ENCODE measurements around the gene JAKMIP1.
A peak's percentile ranks its signal among the peaks of the same experiment; 100 is the strongest.

JAKMIP1 gene

GRCh38 chr4:6137027-6137746 lies 63.2 kb downstream of the JAKMIP1 start:
- Mint-ChIP-seq H3K4me3 (no peak overlapping the region), H3K9me3 (no peaks in the 10 kb centered on the region), H3K27me3 (no peaks in the 10 kb centered on the region), H3K27ac (ENCODE audit: low read depth) (no peak overlapping the region), H3K36me3 (ENCODE audit: insufficient read depth) (peaks cover 10% of the 10 kb centered on the region), H3K4me1 (peaks cover 32% of the 10 kb centered on the region)
- DNase-seq (ENCODE audit: low spot score in 2 of 2) (no peak), ATAC-seq (replicated peaks; ENCODE audit: extremely low read depth, poor library complexity, severe bottlenecking) (no peak)

GRCh38 chr4:6134612-6135220 lies 65.6 kb downstream of the JAKMIP1 start:
- H3K4me3 Mint-ChIP-seq = peak overlapping the region; percentile 37
- DNase-seq (ENCODE audit: low spot score in 2 of 2) = peak; percentile 36 to 76
- peak overlapping the region; percentile 84 for H3K27ac Mint-ChIP-seq (ENCODE audit: low read depth)

GRCh38 chr4:6132716-6133115 lies 67.6 kb downstream of the JAKMIP1 start:
- Mint-ChIP-seq H3K9me3 (no peaks in the 10 kb centered on the region), H3K4me1 (peaks cover 63% of the 10 kb centered on the region), H3K27ac (ENCODE audit: low read depth) (no peak overlapping the region), H3K27me3 (no peaks in the 10 kb centered on the region), H3K4me3 (no peak overlapping the region), H3K36me3 (ENCODE audit: insufficient read depth) (peaks cover 7% of the 10 kb centered on the region)
- ATAC-seq (replicated peaks; ENCODE audit: extremely low read depth, poor library complexity, severe bottlenecking) (no peak), DNase-seq (ENCODE audit: low spot score in 2 of 2) (no peak)

More at GRCh38 chr4:6134612-6135220, 65.6 kb downstream of the JAKMIP1 start:
- Mint-ChIP-seq H3K9me3 (no peaks in the 10 kb centered on the region), H3K4me1 (peaks cover 55% of the 10 kb centered on the region), H3K27me3 (no peaks in the 10 kb centered on the region), H3K36me3 (ENCODE audit: insufficient read depth) (peaks cover 10% of the 10 kb centered on the region)
- peak; percentile 100 for ATAC-seq (replicated peaks; ENCODE audit: extremely low read depth, poor library complexity, severe bottlenecking)

- Mint-ChIP-seq H3K4me3 (no peak overlapping the region), H3K4me1 (peaks cover 31% of the 10 kb centered on the region), H3K27ac (ENCODE audit: low read depth) (no peak overlapping the region), H3K36me3 (ENCODE audit: insufficient read depth) (peaks cover 2% of the 10 kb centered on the region), H3K27me3 (no peaks in the 10 kb centered on the region), H3K9me3 (no peaks in the 10 kb centered on the region)
- ATAC-seq (replicated peaks; ENCODE audit: extremely low read depth, poor library complexity, severe bottlenecking) = no peak
- no peak for DNase-seq (ENCODE audit: low spot score in 2 of 2)
Observed at GRCh38 chr4:6128221-6128850, 72.0 kb downstream of the JAKMIP1 start.

GRCh38 chr4:6126971-6127745 lies 73.2 kb downstream of the JAKMIP1 start:
- Mint-ChIP-seq H3K4me3 (no peak overlapping the region), H3K36me3 (ENCODE audit: insufficient read depth) (no peaks in the 10 kb centered on the region), H3K27ac (ENCODE audit: low read depth) (no peak overlapping the region), H3K9me3 (no peaks in the 10 kb centered on the region), H3K27me3 (no peaks in the 10 kb centered on the region), H3K4me1 (peaks cover 30% of the 10 kb centered on the region)
- DNase-seq (ENCODE audit: low spot score in 2 of 2) = no peak
- ATAC-seq (replicated peaks; ENCODE audit: extremely low read depth, poor library complexity, severe bottlenecking) = no peak

GRCh38 chr4:6125103-6125651 lies 75.2 kb downstream of the JAKMIP1 start:
- Mint-ChIP-seq H3K27ac (ENCODE audit: low read depth) (no peak overlapping the region), H3K27me3 (no peaks in the 10 kb centered on the region), H3K9me3 (no peaks in the 10 kb centered on the region), H3K36me3 (ENCODE audit: insufficient read depth) (no peaks in the 10 kb centered on the region), H3K4me1 (peaks cover 12% of the 10 kb centered on the region), H3K4me3 (no peak overlapping the region)
- ATAC-seq (replicated peaks; ENCODE audit: extremely low read depth, poor library complexity, severe bottlenecking) = no peak
- DNase-seq (ENCODE audit: low spot score in 2 of 2) = no peak

GRCh38 chr4:6124386-6125102 lies 75.8 kb downstream of the JAKMIP1 start:
- Mint-ChIP-seq H3K4me1 (peaks cover 9% of the 10 kb centered on the region), H3K27me3 (no peaks in the 10 kb centered on the region), H3K4me3 (no peak overlapping the region), H3K36me3 (ENCODE audit: insufficient read depth) (peaks cover 2% of the 10 kb centered on the region), H3K27ac (ENCODE audit: low read depth) (no peak overlapping the region), H3K9me3 (no peaks in the 10 kb centered on the region)
- DNase-seq (ENCODE audit: low spot score in 2 of 2) (no peak), ATAC-seq (replicated peaks; ENCODE audit: extremely low read depth, poor library complexity, severe bottlenecking) (no peak)

GRCh38 chr4:6123976-6124375 lies 76.4 kb downstream of the JAKMIP1 start:
- peaks cover 6% of the 10 kb centered on the region for H3K4me1 Mint-ChIP-seq
- DNase-seq (ENCODE audit: low spot score in 2 of 2) = no peak
- no peaks in the 10 kb centered on the region for H3K27me3 Mint-ChIP-seq
- H3K9me3 Mint-ChIP-seq = no peaks in the 10 kb centered on the region
- H3K4me3 Mint-ChIP-seq = no peak overlapping the region
- H3K36me3 Mint-ChIP-seq (ENCODE audit: insufficient read depth) = peaks cover 4% of the 10 kb centered on the region
- ATAC-seq (replicated peaks; ENCODE audit: extremely low read depth, poor library complexity, severe bottlenecking) = no peak
- H3K27ac Mint-ChIP-seq (ENCODE audit: low read depth) = no peak overlapping the region

GRCh38 chr4:6123541-6123940 lies 76.8 kb downstream of the JAKMIP1 start:
- Mint-ChIP-seq H3K27ac (ENCODE audit: low read depth) (peak overlapping the region; percentile 65), H3K4me1 (peaks cover 6% of the 10 kb centered on the region), H3K4me3 (no peak overlapping the region), H3K27me3 (no peaks in the 10 kb centered on the region), H3K36me3 (ENCODE audit: insufficient read depth) (peaks cover 4% of the 10 kb centered on the region), H3K9me3 (no peaks in the 10 kb centered on the region)
- ATAC-seq (replicated peaks; ENCODE audit: extremely low read depth, poor library complexity, severe bottlenecking) (no peak), DNase-seq (ENCODE audit: low spot score in 2 of 2) (no peak)

- no peaks in the 10 kb centered on the region for H3K9me3 Mint-ChIP-seq
- H3K4me1 Mint-ChIP-seq = peaks cover 6% of the 10 kb centered on the region
- no peaks in the 10 kb centered on the region for H3K27me3 Mint-ChIP-seq
- peaks cover 4% of the 10 kb centered on the region for H3K36me3 Mint-ChIP-seq (ENCODE audit: insufficient read depth)
- no peak overlapping the region for H3K4me3 Mint-ChIP-seq
- ATAC-seq (replicated peaks; ENCODE audit: extremely low read depth, poor library complexity, severe bottlenecking) = no peak
- peak overlapping the region; percentile 65 for H3K27ac Mint-ChIP-seq (ENCODE audit: low read depth)
- no peak for DNase-seq (ENCODE audit: low spot score in 2 of 2)
Observed at GRCh38 chr4:6123116-6123515, 77.2 kb downstream of the JAKMIP1 start.

- DNase-seq (ENCODE audit: low spot score in 2 of 2) (no peak), ATAC-seq (replicated peaks; ENCODE audit: extremely low read depth, poor library complexity, severe bottlenecking) (no peak)
- Mint-ChIP-seq H3K9me3 (no peaks in the 10 kb centered on the region), H3K4me3 (no peak overlapping the region), H3K27ac (ENCODE audit: low read depth) (no peak overlapping the region), H3K36me3 (ENCODE audit: insufficient read depth) (peaks cover 4% of the 10 kb centered on the region), H3K4me1 (peaks cover 6% of the 10 kb centered on the region), H3K27me3 (no peaks in the 10 kb centered on the region)
Observed at GRCh38 chr4:6122496-6122895, 77.9 kb downstream of the JAKMIP1 start.

GRCh38 chr4:6121941-6122340 lies 78.4 kb downstream of the JAKMIP1 start:
- Mint-ChIP-seq H3K9me3 (no peaks in the 10 kb centered on the region), H3K36me3 (ENCODE audit: insufficient read depth) (peaks cover 4% of the 10 kb centered on the region), H3K27me3 (no peaks in the 10 kb centered on the region), H3K27ac (ENCODE audit: low read depth) (no peak overlapping the region), H3K4me3 (no peak overlapping the region), H3K4me1 (peaks cover 6% of the 10 kb centered on the region)
- DNase-seq (ENCODE audit: low spot score in 2 of 2) (no peak), ATAC-seq (replicated peaks; ENCODE audit: extremely low read depth, poor library complexity, severe bottlenecking) (no peak)

Data from central memory CD8-positive, alpha-beta T cell (primary cell).